Measurements from ENCODE around the gene DZANK1.

- TF ChIP-seq ZNF274 (IDR thresholded peaks at IDR 0.05; ENCODE audit: low read depth, low read length) (no peak), YY1 (IDR thresholded peaks at IDR 0.05; ENCODE audit: insufficient read depth, insufficient read length) (no peak), SUZ12 (IDR thresholded peaks at IDR 0.05; ENCODE audit: extremely low read depth, insufficient read depth, insufficient read length) (no peak)
Observed at GRCh38 chr20:18388860-18389259, 78.0 kb downstream of the DZANK1 start.
